ENCODE results near the gene RTEL1.

RTEL1 gene

DNA sequence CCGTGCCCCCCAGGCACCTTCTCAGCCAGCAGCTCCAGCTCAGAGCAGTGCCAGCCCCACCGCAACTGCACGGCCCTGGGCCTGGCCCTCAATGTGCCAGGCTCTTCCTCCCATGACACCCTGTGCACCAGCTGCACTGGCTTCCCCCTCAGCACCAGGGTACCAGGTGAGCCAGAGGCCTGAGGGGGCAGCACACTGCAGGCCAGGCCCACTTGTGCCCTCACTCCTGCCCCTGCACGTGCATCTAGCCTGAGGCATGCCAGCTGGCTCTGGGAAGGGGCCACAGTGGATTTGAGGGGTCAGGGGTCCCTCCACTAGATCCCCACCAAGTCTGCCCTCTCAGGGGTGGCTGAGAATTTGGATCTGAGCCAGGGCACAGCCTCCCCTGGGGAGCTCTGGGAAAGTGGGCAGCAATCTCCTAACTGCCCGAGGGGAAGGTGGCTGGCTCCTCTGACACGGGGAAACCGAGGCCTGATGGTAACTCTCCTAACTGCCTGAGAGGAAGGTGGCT is 39.3 kb downstream of the RTEL1 start:
- Histone ChIP-seq H3K36me3 (ENCODE audit: control insufficient read depth, insufficient read depth, low read length) (no peaks in the 10 kb centered on the region), H3K27me3 (ENCODE audit: control insufficient read depth, insufficient read depth, low read length) (no peaks in the 10 kb centered on the region), H3K4me1 (ENCODE audit: control insufficient read depth, insufficient read depth, low read length) (peaks cover 27% of the 10 kb centered on the region), H3K9me3 (ENCODE audit: control insufficient read depth, low read length) (no peaks in the 10 kb centered on the region), H3K4me3 (ENCODE audit: low read length) (no peak overlapping the region), H3K9ac (ENCODE audit: low read length) (no peak overlapping the region)

DNA sequence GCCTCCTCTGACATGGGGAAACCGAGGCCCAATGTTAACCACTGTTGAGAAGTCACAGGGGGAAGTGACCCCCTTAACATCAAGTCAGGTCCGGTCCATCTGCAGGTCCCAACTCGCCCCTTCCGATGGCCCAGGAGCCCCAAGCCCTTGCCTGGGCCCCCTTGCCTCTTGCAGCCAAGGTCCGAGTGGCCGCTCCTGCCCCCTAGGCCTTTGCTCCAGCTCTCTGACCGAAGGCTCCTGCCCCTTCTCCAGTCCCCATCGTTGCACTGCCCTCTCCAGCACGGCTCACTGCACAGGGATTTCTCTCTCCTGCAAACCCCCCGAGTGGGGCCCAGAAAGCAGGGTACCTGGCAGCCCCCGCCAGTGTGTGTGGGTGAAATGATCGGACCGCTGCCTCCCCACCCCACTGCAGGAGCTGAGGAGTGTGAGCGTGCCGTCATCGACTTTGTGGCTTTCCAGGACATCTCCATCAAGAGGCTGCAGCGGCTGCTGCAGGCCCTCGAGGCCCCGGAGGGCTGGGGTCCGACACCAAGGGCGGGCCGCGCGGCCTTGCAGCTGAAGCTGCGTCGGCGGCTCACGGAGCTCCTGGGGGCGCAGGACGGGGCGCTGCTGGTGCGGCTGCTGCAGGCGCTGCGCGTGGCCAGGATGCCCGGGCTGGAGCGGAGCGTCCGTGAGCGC is 39.9 kb downstream of the RTEL1 start:
- H3K27me3 ChIP-seq (ENCODE audit: control insufficient read depth, insufficient read depth, low read length) = no peaks in the 10 kb centered on the region
- no peak overlapping the region for H3K4me3 ChIP-seq (ENCODE audit: low read length)
- H3K9ac ChIP-seq (ENCODE audit: low read length) = no peak overlapping the region
- peaks cover 25% of the 10 kb centered on the region for H3K4me1 ChIP-seq (ENCODE audit: control insufficient read depth, insufficient read depth, low read length)
- no peaks in the 10 kb centered on the region for H3K9me3 ChIP-seq (ENCODE audit: control insufficient read depth, low read length)
- no peaks in the 10 kb centered on the region for H3K36me3 ChIP-seq (ENCODE audit: control insufficient read depth, insufficient read depth, low read length)

DNA sequence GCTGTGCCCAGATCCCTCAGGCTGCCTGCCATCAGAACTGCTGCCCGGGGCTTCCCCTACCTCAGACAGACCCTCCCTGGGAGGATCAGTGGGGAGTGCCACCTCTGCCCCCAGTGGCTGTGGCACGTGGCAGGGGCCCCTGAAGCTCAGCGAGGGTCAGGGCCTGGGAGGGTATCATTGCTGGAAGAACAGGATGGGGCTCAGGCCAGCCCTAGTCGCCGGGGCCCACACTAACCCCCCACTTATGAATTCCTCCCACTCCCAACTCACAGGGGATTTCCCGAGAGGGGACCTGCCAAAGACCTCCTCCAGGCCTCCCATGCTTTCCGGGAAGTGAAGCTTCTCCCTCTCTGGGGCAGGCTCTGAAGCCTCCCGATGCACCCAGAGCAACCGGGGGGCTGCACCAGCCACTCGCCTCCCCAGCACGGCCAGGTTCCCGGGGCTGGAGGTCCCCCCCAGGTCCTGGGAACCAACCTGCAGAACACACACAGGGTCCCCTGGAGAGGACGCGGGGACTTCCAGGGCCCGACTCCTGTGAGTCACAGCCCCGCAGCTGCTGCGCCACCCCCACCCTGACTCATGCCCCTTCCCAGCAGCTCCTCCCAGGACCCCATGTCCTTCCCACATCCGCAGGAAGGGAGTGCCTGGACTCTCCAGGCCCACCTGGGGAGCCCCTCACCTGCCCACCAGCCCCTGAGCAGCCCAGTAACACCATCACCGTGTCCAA is 40.8 kb downstream of the RTEL1 start:
- no peaks in the 10 kb centered on the region for H3K36me3 ChIP-seq (ENCODE audit: control insufficient read depth, insufficient read depth, low read length)
- no peaks in the 10 kb centered on the region for H3K9me3 ChIP-seq (ENCODE audit: control insufficient read depth, low read length)
- H3K9ac ChIP-seq (ENCODE audit: low read length) = no peak overlapping the region
- peaks cover 25% of the 10 kb centered on the region for H3K4me1 ChIP-seq (ENCODE audit: control insufficient read depth, insufficient read depth, low read length)
- no peaks in the 10 kb centered on the region for H3K27me3 ChIP-seq (ENCODE audit: control insufficient read depth, insufficient read depth, low read length)
- no peak overlapping the region for H3K4me3 ChIP-seq (ENCODE audit: low read length)

DNA sequence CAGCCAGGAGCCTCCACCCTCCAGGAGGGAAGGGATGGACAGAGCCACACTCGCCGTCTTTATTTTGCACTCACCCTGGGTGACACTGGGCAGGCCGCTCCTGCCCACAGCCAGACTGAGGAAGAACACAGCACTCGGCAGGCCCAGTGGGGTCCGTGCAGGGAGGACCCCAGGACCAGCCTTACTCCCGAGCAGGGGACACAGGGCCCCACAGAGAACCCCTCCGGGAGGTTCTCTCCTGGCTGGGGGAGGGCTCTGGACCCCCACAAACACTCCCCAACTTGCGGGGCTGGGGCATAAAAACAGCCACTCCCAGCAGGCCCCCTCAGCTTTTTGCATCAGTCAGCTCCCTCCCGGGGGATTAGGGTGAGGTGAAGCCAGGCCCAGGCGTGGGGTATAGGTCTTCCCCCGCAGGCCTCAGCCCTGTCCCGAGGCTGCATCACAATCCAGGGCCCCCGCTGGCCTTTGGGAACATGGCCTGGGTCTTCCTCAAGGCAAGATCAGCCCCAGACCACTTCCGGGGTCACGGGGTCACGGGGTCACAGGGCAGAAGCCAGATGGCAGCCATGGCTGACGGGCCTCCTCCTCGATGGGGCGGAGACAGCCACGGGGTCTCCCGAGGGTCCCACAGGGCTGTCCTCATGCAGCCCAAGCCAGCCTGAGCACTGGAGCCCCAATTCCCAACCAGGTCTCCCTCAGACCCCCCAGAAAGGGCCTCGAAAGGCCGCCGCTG is 41.5 kb downstream of the RTEL1 start:
- Histone ChIP-seq H3K9ac (ENCODE audit: low read length) (no peak overlapping the region), H3K36me3 (ENCODE audit: control insufficient read depth, insufficient read depth, low read length) (peaks cover 6% of the 10 kb centered on the region), H3K4me3 (ENCODE audit: low read length) (no peak overlapping the region), H3K4me1 (ENCODE audit: control insufficient read depth, insufficient read depth, low read length) (peaks cover 25% of the 10 kb centered on the region), H3K27me3 (ENCODE audit: control insufficient read depth, insufficient read depth, low read length) (no peaks in the 10 kb centered on the region), H3K9me3 (ENCODE audit: control insufficient read depth, low read length) (no peaks in the 10 kb centered on the region)

DNA sequence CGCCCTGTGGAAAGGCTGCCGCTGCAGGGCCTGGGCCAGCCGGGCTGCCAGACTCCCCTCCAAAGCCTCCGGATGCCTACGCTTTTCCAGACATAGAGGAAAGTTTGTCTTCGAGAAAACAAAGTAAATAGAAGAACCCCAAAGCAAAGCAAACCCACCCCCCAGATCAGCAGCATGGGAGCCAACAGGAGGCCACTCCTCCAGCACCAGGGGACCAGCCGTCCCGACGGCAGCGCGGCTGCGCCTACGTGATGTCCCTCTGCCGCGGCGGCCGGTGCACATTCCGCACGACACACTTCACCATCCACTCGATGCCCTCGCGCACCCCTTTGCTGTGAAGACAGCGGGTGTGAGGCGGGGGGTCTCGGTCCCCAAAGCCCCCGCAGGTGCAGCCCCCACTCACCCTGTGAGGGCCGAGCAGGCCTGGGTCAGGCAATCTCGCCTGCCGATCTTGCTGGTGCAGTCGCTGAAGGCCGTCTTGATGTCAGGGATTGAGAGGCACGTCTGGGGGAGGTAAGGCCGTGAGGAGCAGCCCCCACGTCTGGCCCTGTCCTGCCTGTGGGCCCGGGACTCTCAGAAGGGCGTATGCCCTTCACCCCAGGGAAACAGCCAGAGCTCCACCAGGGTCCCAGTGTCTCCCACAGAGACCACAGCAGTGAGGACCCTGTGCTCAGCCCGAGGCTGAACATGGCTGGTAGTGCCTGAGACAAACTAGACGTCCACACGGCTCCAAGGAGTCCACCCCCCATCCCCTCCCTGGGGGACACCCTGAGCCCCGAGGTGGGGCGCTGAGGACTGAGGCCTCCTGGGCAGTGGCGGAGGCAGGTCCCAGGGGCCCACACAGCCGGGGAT is 42.3 kb downstream of the RTEL1 start:
- Histone ChIP-seq H3K27me3 (ENCODE audit: control insufficient read depth, insufficient read depth, low read length) (no peaks in the 10 kb centered on the region), H3K9ac (ENCODE audit: low read length) (no peak overlapping the region), H3K4me1 (ENCODE audit: control insufficient read depth, insufficient read depth, low read length) (peaks cover 25% of the 10 kb centered on the region), H3K36me3 (ENCODE audit: control insufficient read depth, insufficient read depth, low read length) (peaks cover 6% of the 10 kb centered on the region), H3K9me3 (ENCODE audit: control insufficient read depth, low read length) (no peaks in the 10 kb centered on the region), H3K4me3 (ENCODE audit: low read length) (no peak overlapping the region)

DNA sequence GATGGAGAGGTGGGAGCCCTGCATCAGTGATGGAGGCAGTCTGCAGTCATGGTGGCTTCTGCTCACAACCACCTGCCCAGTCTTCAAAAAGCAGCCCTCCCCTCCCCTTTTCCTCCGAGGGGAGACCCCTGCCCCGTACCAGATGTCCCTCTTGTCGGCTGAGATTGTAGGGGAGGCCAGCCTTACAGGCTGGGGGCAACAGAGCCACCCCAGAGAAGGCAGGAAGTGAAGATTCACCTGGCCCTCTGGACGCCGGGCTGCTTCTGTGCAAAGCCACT is 42.9 kb downstream of the RTEL1 start:
- no peaks in the 10 kb centered on the region for H3K9me3 ChIP-seq (ENCODE audit: control insufficient read depth, low read length)
- H3K4me1 ChIP-seq (ENCODE audit: control insufficient read depth, insufficient read depth, low read length) = peaks cover 25% of the 10 kb centered on the region
- H3K4me3 ChIP-seq (ENCODE audit: low read length) = no peak overlapping the region
- H3K36me3 ChIP-seq (ENCODE audit: control insufficient read depth, insufficient read depth, low read length) = peaks cover 6% of the 10 kb centered on the region
- H3K27me3 ChIP-seq (ENCODE audit: control insufficient read depth, insufficient read depth, low read length) = no peaks in the 10 kb centered on the region
- no peak overlapping the region for H3K9ac ChIP-seq (ENCODE audit: low read length)

DNA sequence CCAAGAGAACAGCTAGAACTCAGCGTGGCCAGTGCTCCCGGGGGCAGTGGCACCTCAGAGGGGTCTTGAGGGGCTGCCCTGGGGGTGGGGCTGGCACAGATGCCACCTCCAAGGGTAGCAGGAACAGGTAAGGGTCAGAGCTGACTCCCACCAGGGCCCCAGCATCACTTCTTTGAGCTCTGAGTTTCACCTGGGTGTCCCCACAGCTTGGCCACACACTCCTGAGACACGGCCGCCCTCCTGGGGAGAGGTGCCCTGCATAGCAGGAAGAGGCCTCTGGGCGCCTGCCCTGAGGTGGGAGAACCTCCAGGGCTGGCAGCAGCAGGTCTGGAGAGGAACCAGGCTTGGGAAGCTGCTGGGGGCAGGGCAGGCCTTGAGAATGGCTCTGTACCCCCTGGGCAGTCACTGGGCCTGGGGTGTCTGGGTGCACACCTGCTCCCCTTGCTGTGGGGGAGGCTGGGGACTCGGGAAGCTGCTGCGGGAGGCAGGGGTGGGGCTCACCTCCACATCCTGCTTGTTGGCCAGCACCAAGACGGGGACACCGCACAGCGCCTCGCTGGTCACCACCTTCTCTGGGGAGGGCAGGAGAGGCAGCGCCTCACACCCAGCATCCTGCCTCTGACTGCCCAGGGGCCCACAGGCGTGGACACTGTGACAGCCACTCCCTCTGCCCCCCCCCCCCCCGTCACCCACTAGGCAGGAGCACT is 43.4 kb downstream of the RTEL1 start:
- Histone ChIP-seq H3K9ac (ENCODE audit: low read length) (no peak overlapping the region), H3K36me3 (ENCODE audit: control insufficient read depth, insufficient read depth, low read length) (peaks cover 6% of the 10 kb centered on the region), H3K9me3 (ENCODE audit: control insufficient read depth, low read length) (no peaks in the 10 kb centered on the region), H3K27me3 (ENCODE audit: control insufficient read depth, insufficient read depth, low read length) (no peaks in the 10 kb centered on the region), H3K4me3 (ENCODE audit: low read length) (no peak overlapping the region), H3K4me1 (ENCODE audit: control insufficient read depth, insufficient read depth, low read length) (peaks cover 24% of the 10 kb centered on the region)

DNA sequence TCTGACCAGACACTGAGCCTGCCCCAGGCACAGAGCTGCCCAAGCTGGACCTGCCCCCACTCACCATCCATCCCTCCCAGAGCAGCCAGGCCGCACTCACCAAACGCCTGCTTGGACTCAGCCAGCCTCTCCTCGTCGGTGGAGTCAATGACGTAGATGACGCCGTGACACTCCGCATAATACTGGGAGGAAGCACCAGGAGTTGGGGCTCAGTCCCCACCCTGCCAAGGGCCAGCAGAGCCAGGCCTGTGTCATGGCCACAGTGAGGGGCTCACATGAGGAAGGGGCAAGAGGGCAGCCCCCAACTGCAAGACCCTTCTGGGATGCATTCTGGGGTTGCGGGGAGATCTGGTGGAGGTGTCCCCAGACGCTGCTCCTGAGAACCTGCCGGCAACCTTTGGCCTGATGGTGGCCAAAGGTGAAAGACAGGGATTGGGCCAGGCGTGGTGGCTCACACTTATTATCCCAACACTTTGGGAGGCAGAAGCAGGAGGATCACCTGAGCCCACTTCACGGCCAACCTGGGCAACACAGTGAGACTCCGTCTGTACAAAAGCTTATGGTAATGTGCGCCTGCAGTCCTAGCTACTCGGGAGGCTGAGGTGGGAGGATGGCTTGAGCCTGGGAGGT is 44.0 kb downstream of the RTEL1 start:
- H3K9me3 ChIP-seq (ENCODE audit: control insufficient read depth, low read length) = no peaks in the 10 kb centered on the region
- H3K9ac ChIP-seq (ENCODE audit: low read length) = no peak overlapping the region
- H3K27me3 ChIP-seq (ENCODE audit: control insufficient read depth, insufficient read depth, low read length) = no peaks in the 10 kb centered on the region
- peaks cover 6% of the 10 kb centered on the region for H3K36me3 ChIP-seq (ENCODE audit: control insufficient read depth, insufficient read depth, low read length)
- H3K4me1 ChIP-seq (ENCODE audit: control insufficient read depth, insufficient read depth, low read length) = peaks cover 22% of the 10 kb centered on the region
- H3K4me3 ChIP-seq (ENCODE audit: low read length) = no peak overlapping the region

DNA sequence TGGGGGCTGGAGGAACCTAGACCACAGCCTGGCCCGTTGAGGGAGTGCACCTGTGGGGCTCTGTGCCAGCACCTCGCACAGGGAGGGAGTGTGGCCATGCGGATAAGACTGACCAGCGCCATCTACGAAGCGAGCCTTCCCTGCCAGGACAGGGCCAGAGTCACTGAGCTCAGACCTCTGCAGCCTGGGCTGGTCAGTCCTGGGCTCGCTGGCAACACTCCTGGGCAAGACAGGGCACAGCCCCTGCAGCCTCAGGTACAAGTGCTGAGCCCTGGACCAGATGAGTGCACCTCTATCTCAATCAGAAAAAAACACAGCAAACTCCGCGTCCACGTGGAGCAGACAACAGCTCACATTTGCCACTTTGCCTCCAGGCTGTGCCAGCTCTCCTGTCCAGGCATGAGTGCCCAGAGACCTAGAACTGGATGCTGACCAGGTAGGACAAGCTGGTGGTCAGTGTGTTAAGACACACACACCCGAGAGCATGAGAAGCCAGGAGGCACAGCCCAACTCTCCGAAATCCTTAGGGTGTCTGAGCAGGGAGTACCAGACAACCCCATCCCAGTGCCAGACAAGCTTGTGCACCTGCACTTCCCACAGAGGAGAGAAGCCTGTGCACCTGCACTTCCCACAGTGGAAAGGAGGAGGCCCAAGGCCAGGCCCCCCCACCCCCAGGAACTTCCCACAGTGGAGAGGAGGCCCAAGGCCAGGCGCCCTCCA is 44.8 kb downstream of the RTEL1 start:
- no peaks in the 10 kb centered on the region for H3K27me3 ChIP-seq (ENCODE audit: control insufficient read depth, insufficient read depth, low read length)
- peaks cover 14% of the 10 kb centered on the region for H3K4me1 ChIP-seq (ENCODE audit: control insufficient read depth, insufficient read depth, low read length)
- peaks cover 6% of the 10 kb centered on the region for H3K36me3 ChIP-seq (ENCODE audit: control insufficient read depth, insufficient read depth, low read length)
- no peaks in the 10 kb centered on the region for H3K9me3 ChIP-seq (ENCODE audit: control insufficient read depth, low read length)
- no peak overlapping the region for H3K4me3 ChIP-seq (ENCODE audit: low read length)
- H3K9ac ChIP-seq (ENCODE audit: low read length) = no peak overlapping the region

DNA sequence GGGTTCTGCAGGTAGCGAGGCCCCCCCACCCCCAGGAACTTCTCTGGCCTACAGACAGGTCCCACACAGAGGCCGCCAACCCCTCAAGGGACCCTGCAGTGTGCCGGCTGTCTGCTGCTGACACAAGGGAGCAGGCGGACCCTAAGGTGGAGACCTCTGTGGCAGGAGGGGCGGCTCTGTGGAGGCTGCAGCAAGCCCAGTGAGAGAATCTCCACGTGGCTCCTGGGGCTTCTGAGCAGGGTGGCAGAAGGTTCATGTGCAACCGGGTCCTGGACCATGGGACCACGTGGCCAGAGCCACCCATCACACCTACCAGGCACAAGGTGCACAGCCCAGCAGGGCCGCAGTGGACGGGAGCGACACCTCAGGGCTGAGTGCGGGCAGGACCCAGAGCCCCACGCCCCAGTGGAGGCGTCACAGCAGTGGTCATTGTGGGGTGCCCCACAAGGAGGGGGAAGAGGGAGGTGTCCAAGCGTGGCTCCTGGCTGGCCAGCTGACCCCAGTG is 45.4 kb downstream of the RTEL1 start:
- H3K9ac ChIP-seq (ENCODE audit: low read length) = no peak overlapping the region
- peaks cover 14% of the 10 kb centered on the region for H3K4me1 ChIP-seq (ENCODE audit: control insufficient read depth, insufficient read depth, low read length)
- H3K9me3 ChIP-seq (ENCODE audit: control insufficient read depth, low read length) = no peaks in the 10 kb centered on the region
- H3K36me3 ChIP-seq (ENCODE audit: control insufficient read depth, insufficient read depth, low read length) = peaks cover 6% of the 10 kb centered on the region
- H3K27me3 ChIP-seq (ENCODE audit: control insufficient read depth, insufficient read depth, low read length) = no peaks in the 10 kb centered on the region
- H3K4me3 ChIP-seq (ENCODE audit: low read length) = no peak overlapping the region
